ENCODE data around the gene SDHAF1. TPM values are rescaled to one million over a fixed set of nuclear protein-coding genes. Genes with fewer than 3 reads are reported as not detected.

SDHAF1 gene
- polyA plus RNA-seq, 1 of the 3 experiments (the other 2 are of a cell fraction): 25.3 TPM

- no peaks in the 10 kb centered on the region for H3K9me2 ChIP-seq
- DNase-seq: no peak
- H2AFZ ChIP-seq (ENCODE audit: low read depth): no peak overlapping the region
- no peaks in the 10 kb centered on the region for H3F3A ChIP-seq (replicated peaks; ENCODE audit: insufficient read depth)
- ChIA-PET POLR2A (interaction anchor here (0.6 kb wide), 1 partner anchor 20 kb away, joined by 4 read pairs; no protein-coding TSS in a partner anchor), CTCF (no interaction called here)
- no peaks in the 10 kb centered on the region for H3K9me3 ChIP-seq
- H3K4me1 ChIP-seq (ENCODE audit: control insufficient read depth in 1 of 2, insufficient read depth in 2 of 2, low read depth in 1 of 2, low read length in 1 of 2): peaks cover 10 to 18% of the 10 kb centered on the region in 2 experiments; a peak in 1 of 4 replicates
- 83% methylated on average over 7 of the region's 7 CpGs for WGBS (ENCODE audit: low lambda C conversion rate)
- H3K9ac ChIP-seq: no peak overlapping the region
- H3K27me3 ChIP-seq (ENCODE audit: insufficient read depth): no peaks in the 10 kb centered on the region; the same call in 1 of the 2 replicates
- no peak for TF ChIP-seq EZH2phosphoT487 (IDR thresholded peaks at IDR 0.05; ENCODE audit: borderline replicate concordance, low read depth)
- no peak for TF ChIP-seq POLR2AphosphoS5 (IDR thresholded peaks at IDR 0.05; ENCODE audit: low read depth, low read length)
- no peak for TF ChIP-seq ZBTB33 (IDR thresholded peaks at IDR 0.05; ENCODE audit: borderline replicate concordance, low read depth)
- TF ChIP-seq RCOR1 (IDR thresholded peaks at IDR 0.05; ENCODE audit: low read length): no peak
- no peak for TF ChIP-seq TEAD4 (IDR thresholded peaks at IDR 0.05; ENCODE audit: borderline replicate concordance, insufficient read depth)
- no peak for TF ChIP-seq GATA2 (CRISPR knock-in tag; IDR thresholded peaks at IDR 0.05)
- TF ChIP-seq EP300 (IDR thresholded peaks at IDR 0.05; ENCODE audit: borderline replicate concordance in 1 of 2, low read depth in 1 of 2, low read length in 1 of 2): no peak
- no peak for TF ChIP-seq MAX (IDR thresholded peaks at IDR 0.05; ENCODE audit: low read depth)
- TF ChIP-seq SMC3 (IDR thresholded peaks at IDR 0.05; ENCODE audit: low read depth, low read length): no peak
- no peak for TF ChIP-seq FOSL2 (IDR thresholded peaks at IDR 0.05; ENCODE audit: borderline replicate concordance, low read depth)
- no peak for TF ChIP-seq NRF1 (IDR thresholded peaks at IDR 0.05; ENCODE audit: low read depth, low read length)
- TF ChIP-seq FOXJ3 (CRISPR knock-in tag; IDR thresholded peaks at IDR 0.05): no peak
- TF ChIP-seq JUND (IDR thresholded peaks at IDR 0.05): no peak
- TF ChIP-seq TCF12 (IDR thresholded peaks at IDR 0.05): no peak
- TF ChIP-seq ELF1 (IDR thresholded peaks at IDR 0.05): no peak
- no peak for TF ChIP-seq IRF3 (IDR thresholded peaks at IDR 0.05; ENCODE audit: low read depth, low read length)
- no peak for TF ChIP-seq MEF2A (IDR thresholded peaks at IDR 0.05; ENCODE audit: borderline replicate concordance, low read depth)
- TF ChIP-seq CTCF (IDR thresholded peaks at IDR 0.05): no peak
- H4K20me1 ChIP-seq (ENCODE audit: insufficient read depth): no peaks in the 10 kb centered on the region
- H3K27ac ChIP-seq (ENCODE audit: low read depth in 2 of 2, low read length in 1 of 2): no peak overlapping the region
- H3K79me2 ChIP-seq (ENCODE audit: insufficient read depth): peaks cover 19% of the 10 kb centered on the region
- H3K4me3 ChIP-seq (ENCODE audit: low read depth in 2 of 2, low read length in 1 of 2): no peak overlapping the region
- H3K4me2 ChIP-seq: no peak overlapping the region
- no peaks in the 10 kb centered on the region for H3K36me3 ChIP-seq (replicated peaks in 1 of 2; ENCODE audit: control insufficient read depth in 1 of 2, insufficient read depth in 2 of 2, low read length in 1 of 2)
Measured at GRCh38 chr19:35991731-35992450, 3.1 kb upstream of the SDHAF1 start.
